Ovary (tissue), 9 donors: Measurements from ENCODE around the gene C17orf113. TPM values are rescaled to one million over a fixed set of nuclear protein-coding genes. Genes with fewer than 3 reads are reported as not detected.

Experiments used
- DNase-seq, 5 donors: peaks; one replicate each; pipeline ENCODE4 v3.0.0-alpha.2; 2019 to 2020
- H3K27ac ChIP-seq, 2 donors: fragments of 200-600 bp; one replicate each; pipeline versions ENCODE4 v1.5.1 to v1.8.0; 2019 to 2022
- H3K27me3 ChIP-seq: fragments of 200-600 bp; one replicate; pipeline ENCODE4 v1.8.0; 2022
- H3K36me3 ChIP-seq: fragments of 200-600 bp; sonication (generic); one replicate; pipeline ENCODE4 v1.5.1; 2019
- H3K4me1 ChIP-seq: one replicate; pipeline ENCODE4 v1.8.1; 2013; ENCODE audit warnings: mild to moderate bottlenecking, moderate library complexity; ENCODE audit not compliant: insufficient read depth
- H3K4me3 ChIP-seq: fragments of 200-600 bp; sonication (generic); one replicate; pipeline ENCODE4 v1.5.1; 2017
- H3K9me3 ChIP-seq, 2 donors: fragments of 200-600 bp in 1 of 2; sonication (generic) in 1 of 2; one replicate each; pipeline versions ENCODE4 v1.5.1 to v1.8.1; 2013 to 2019; ENCODE audit warnings: mild to moderate bottlenecking in 1 of 2, moderate library complexity in 1 of 2
- EP300 ChIP-seq: sonication (generic); formaldehyde crosslinking; IDR thresholded peaks from one replicate; pipeline ENCODE4 v1.6.1; 2017; ENCODE audit warnings: antibody characterized with exemption
- POLR2A ChIP-seq: fragments of 450-650 bp; IDR thresholded peaks from one replicate; pipeline ENCODE4 v1.6.1; 2017; ENCODE audit warnings: antibody characterized with exemption, mild to moderate bottlenecking, moderate library complexity
- WGBS, 3 donors: extraction: QIAGEN DNeasy Blood & Tissue Kit in 1 of 3; methylation state at CpG; one replicate each; pipeline versions ENCODE4 v1.1.5 to v1.1.7; 2013 to 2017; 5-methylcytosine and 5-hydroxymethylcytosine counted together
- intact Hi-C, 4 donors: fragments of 100-400 bp; cut with DNase I; formaldehyde crosslinking; loops; one replicate each; pipeline versions ENCODE4 v1.11.0 to v1.15.1; 2022 to 2023
- polyA plus RNA-seq, 2 donors: library from polyadenylated mRNA; stranded (reverse); fragments of 200-250 nt in 1 of 2; fragments of 350-450 nt in 1 of 2; fragmentation: Illumina TruSeq in 1 of 2; extraction: RNeasy Lipid Tissue Mini Kit (QIAGEN cat#74804) in 1 of 2; gene quantifications; one replicate each; pipeline ENCODE4 v1.2.3, GENCODE V29; 2013 to 2014
- total RNA-seq, 7 donors: library from RNA; depleted of rRNA in 2 of 7; stranded (reverse); fragments of >200 nt in 2 of 7; fragmentation: NEBNext Ultra II Directional in 3 of 7; extraction: Animal tissue kit (Norgen Biotek cat#: 25700) in 3 of 7; gene quantifications; one replicate each; pipeline versions ENCODE4 v1.1.0 to v1.2.4, GENCODE V29; 2016 to 2023
- TF ChIP-seq, protein P1 (sequence below), 3 donors: fragments of 450-650 bp in 2 of 3; fragments of 200-600 bp in 1 of 3; IDR thresholded peaks; one replicate each; pipeline versions ENCODE4 v1.5.1 to v1.8.0; 2016 to 2022; ENCODE audit warnings: antibody characterized with exemption in 3 of 3, mild to moderate bottlenecking in 1 of 3
- donor health status: DM: no; HTN: no; CAD: no; lungs with moderate emphysema.
- donor health status: DM: no; HTN: no; CAD: no.
- donor health status: Bipolar disorder and iron deficiency.
- donor health status: DM: yes; HTN: yes; CAD: no.
- donor health status: DM: no; HTN: no; CAD: no.
- donor health status: DM: yes; HTN: yes; CAD: no.

The C17orf113 gene
- total and polyA plus RNA-seq, 9 donors = 0.67 to 3.9 (median 2.5) TPM

DNA sequence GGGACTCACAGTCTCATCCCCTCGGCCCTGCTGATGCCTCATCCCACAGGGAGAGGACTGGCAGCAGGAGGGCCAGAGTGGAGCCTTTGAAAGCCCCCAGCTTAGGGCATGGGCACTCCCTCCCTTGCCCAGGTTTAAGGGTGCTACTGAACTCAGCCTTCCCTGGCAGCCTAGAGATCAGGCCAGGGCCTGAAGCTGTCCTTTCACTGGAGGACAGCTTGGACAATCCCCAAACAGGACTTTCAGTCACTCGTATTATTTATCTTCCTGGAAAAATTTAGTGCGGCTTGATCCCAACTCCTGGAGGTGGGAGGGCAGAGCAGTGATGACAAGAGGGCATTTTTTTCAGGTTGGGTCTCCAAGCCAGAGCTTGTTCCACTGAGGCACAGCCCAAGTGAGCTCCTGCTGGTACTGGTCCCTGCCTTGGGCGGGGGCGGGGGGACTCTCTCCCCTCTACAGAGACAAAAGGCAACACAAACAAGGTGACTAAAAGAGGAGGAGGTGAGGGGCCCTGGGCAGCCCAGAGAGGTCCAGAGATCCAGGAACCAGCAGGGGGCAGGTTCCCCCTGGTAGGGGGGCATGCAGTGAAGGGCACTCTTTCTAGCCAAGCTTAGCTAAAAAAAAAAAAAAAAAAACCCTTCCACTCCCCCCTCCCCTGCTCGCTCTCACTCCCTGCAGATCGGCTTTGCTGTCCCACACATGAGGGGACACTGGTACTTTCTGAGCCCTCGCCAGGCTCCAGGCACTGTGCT, 46.1 kb upstream of the C17orf113 start:
- H3K27me3 ChIP-seq = no peaks in the 10 kb centered on the region
- 67 to 76% (median 73%) methylated on average over 8 of the region's 8 CpGs for WGBS, 3 donors
- intact Hi-C loops = no loop called here

DNA sequence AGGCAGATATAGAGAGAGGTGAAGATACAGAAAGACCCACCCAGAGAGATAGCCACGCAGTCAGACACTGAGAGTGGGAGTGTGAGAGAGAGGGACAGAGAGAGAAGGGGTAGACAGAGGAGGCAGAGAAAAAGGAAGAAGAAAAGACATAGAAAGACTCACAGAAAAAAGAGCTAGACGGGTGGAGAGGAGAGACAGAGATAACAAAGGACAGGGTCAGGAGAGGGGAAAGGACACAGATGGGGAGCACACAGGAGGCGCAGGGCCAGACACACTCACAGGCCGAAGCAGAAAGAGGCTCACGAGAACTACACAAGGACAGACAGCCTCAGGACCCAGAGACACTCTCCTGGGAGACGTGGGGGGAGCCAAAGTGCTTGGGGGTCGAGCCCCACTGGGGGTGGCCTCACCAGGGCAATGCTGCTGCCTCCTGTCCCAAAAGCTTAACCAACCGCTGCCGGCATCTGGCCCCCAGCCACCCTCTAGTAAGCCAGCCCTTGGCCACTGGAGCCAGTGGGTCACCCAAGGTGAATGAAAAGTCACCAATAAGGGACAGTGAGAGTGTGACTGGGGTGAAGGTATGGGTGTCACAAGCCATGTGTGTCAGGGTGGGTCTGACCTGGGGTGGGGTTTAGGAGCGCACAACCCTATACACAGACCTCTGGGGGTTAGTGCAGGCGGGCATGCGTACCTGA, 44.1 kb upstream of the C17orf113 start:
- H3K4me3 ChIP-seq = no peak overlapping the region
- no peak for DNase-seq
- no peaks in the 10 kb centered on the region for H3K36me3 ChIP-seq
- no peaks in the 10 kb centered on the region for H3K27me3 ChIP-seq
- intact Hi-C loops = no loop called here
- TF ChIP-seq EP300 (no peak), POLR2A (no peak)
- TF ChIP-seq, protein P1, sequence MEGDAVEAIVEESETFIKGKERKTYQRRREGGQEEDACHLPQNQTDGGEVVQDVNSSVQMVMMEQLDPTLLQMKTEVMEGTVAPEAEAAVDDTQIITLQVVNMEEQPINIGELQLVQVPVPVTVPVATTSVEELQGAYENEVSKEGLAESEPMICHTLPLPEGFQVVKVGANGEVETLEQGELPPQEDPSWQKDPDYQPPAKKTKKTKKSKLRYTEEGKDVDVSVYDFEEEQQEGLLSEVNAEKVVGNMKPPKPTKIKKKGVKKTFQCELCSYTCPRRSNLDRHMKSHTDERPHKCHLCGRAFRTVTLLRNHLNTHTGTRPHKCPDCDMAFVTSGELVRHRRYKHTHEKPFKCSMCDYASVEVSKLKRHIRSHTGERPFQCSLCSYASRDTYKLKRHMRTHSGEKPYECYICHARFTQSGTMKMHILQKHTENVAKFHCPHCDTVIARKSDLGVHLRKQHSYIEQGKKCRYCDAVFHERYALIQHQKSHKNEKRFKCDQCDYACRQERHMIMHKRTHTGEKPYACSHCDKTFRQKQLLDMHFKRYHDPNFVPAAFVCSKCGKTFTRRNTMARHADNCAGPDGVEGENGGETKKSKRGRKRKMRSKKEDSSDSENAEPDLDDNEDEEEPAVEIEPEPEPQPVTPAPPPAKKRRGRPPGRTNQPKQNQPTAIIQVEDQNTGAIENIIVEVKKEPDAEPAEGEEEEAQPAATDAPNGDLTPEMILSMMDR (IDR thresholded peaks at IDR 0.05) = no peak
- H3K27ac ChIP-seq = no peak overlapping the region
- 79 to 90% (median 89%) methylated on average over 12 of the region's 12 CpGs for WGBS, 3 donors
- peaks cover 3% of the 10 kb centered on the region for H3K4me1 ChIP-seq
- H3K9me3 ChIP-seq = no peaks in the 10 kb centered on the region

More for the DNA sequence above, 46.1 kb upstream of the C17orf113 start:
- H3K9me3 ChIP-seq = no peaks in the 10 kb centered on the region
- no peak for DNase-seq
- peaks cover 3% of the 10 kb centered on the region for H3K4me1 ChIP-seq
- TF ChIP-seq EP300 (no peak), POLR2A (no peak)
- TF ChIP-seq, protein P1 (IDR thresholded peaks at IDR 0.05) = no peak
- H3K27ac ChIP-seq = no peak overlapping the region
- H3K36me3 ChIP-seq = no peaks in the 10 kb centered on the region
- no peak overlapping the region for H3K4me3 ChIP-seq

DNA sequence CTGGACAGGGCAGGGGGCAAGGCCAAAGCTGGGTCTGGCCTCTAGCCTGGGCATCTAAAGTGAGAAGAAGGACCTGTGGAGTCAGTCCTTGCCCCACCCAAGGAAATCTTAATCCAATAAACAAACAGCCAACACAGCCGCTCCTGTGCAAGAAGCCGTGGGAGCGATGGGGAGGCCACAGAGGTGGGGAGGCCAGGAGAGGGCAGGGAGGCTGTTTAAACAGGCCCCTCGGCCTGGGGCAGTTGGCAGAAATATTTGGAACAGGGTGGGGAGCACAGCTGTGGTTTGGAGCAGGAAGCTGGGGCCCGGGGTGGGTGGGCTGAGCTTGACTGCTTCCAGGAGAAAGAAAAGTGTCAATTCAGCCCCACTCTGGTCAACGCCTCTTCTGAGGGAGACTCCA, 42.5 kb upstream of the C17orf113 start:
- Histone ChIP-seq H3K27ac (no peak overlapping the region), H3K4me1 (no peaks in the 10 kb centered on the region), H3K36me3 (no peaks in the 10 kb centered on the region), H3K4me3 (no peak overlapping the region), H3K9me3 (no peaks in the 10 kb centered on the region), H3K27me3 (no peaks in the 10 kb centered on the region)
- DNase-seq = no peak
- TF ChIP-seq EP300 = no peak
- TF ChIP-seq POLR2A = no peak
- TF ChIP-seq, protein P1 (IDR thresholded peaks at IDR 0.05) = no peak
- WGBS, 3 donors = 55 to 66% (median 56%) methylated on average over 6 of the region's 6 CpGs
- intact Hi-C loops = no loop called here

DNA sequence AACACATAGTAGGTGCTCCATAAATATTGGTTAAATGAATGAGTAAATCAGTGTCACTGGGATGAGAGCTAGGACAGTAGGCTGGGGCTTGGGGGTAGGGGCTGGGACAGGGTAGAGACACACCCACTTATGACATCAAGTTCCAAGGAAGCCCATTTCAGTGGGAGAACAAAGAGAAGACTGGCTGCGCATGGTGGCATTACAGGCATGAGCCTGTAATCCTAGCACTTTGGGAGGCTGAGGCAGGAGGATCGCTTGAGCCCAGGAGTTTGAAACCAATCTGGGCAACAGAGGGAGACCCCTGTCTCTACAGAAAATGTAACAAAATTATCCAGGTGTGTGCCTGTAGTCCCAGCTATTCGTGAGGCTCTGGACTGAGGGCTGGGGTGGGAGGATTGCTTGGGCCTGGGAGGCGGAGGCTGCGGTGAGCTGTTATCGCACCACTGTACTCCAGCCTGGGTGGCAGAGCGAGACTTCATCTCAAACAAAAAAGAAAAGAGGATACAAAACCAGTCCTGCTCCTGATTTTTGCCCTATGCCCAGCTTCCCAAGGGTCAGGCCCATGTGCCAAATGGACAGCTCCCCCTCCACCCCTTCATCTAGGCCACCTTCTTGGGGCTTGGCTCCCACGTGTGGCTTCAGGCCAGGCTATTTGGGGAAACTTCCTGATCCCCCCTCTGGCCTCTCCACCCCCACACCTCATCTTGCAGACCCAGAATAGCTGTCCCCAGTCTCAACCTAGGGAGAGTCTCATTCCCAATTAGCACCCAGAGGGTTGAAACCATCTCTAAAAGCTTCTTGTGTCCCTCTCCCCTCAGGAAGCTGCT, 40.8 kb upstream of the C17orf113 start:
- Histone ChIP-seq H3K36me3 (no peaks in the 10 kb centered on the region), H3K4me1 (no peaks in the 10 kb centered on the region), H3K4me3 (no peak overlapping the region), H3K27ac (no peak overlapping the region), H3K9me3 (no peaks in the 10 kb centered on the region), H3K27me3 (no peaks in the 10 kb centered on the region)
- no peak for DNase-seq
- 78 to 80% (median 78%) methylated on average over 8 of the region's 8 CpGs for WGBS, 3 donors
- TF ChIP-seq, protein P1 (IDR thresholded peaks at IDR 0.05) = no peak
- TF ChIP-seq EP300 = no peak
- TF ChIP-seq POLR2A = no peak
- intact Hi-C loops = no loop called here
